Mesothelial cell of epicardium (in vitro differentiated cells): ENCODE data around the gene LYRM9. TPM values are rescaled to one million over a fixed set of nuclear protein-coding genes. Genes with fewer than 3 reads are reported as not detected.

ENCODE experiments used
- total RNA-seq: library from RNA; stranded (reverse); gene quantifications from 3 replicates; pipeline ENCODE4 v1.2.1, GENCODE V29; 2021

Gene LYRM9
- total RNA-seq, 1 donor from 2014 or later = 26.6 TPM

Other genes starting within 250 kb of the LYRM9 start
- 0.18 to 0.24 TPM (median 0.20 TPM) in 3 replicates for gene NOS2, start 92.8 kb downstream of the LYRM9 start, total RNA-seq
- gene NLK, start 149.3 kb upstream of the LYRM9 start, total RNA-seq = 22.6 to 23.8 TPM (median 23.6 TPM) in 3 replicates